ENCODE data around the gene ZFAND3. TPM values are rescaled to one million over a fixed set of nuclear protein-coding genes. Genes with fewer than 3 reads are reported as not detected.
"Not testable (repeated sequence)": the region's sequence is repeated elsewhere in the genome, so short reads cannot be mapped to it uniquely, and the experiment has no call there.

Gene ZFAND3
- total and polyA plus RNA-seq, 2 of the 4 experiments (the other 2 are of a cell fraction), result 10.9 to 26.7 TPM

DNA sequence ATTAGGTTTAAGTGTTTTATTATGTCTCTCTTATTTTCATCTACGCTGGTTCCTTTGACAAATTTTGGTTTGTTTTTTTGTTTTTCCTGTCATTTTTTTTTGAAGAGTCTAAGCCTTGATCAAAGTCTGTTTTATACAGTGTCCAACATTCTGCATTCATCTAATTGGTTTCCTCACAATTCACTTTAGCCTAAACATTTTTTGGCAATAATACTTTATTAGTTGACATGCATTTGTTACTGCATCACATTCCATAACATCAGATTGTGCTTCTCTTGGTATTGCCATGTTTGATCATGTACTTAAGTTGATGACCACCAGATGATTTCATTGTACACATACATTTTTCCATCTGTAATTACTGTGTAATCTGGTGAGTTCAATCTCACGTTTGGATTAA, 173.2 kb downstream of the ZFAND3 start:
- Histone ChIP-seq H2AK5ac (ENCODE audit: low read depth, low read length) (no peak overlapping the region), H3K4me1 (ENCODE audit: control insufficient read depth, insufficient read depth, low read length) (peaks cover 14% of the 10 kb centered on the region), H2BK15ac (ENCODE audit: low read depth, low read length) (no peak overlapping the region), H4K91ac (ENCODE audit: insufficient read depth, low read depth, low read length) (no peak overlapping the region), H3K56ac (ENCODE audit: extremely low read depth, insufficient read depth, low read length) (no peak overlapping the region), H3K9me1 (ENCODE audit: insufficient read depth, low read length) (peaks cover 8% of the 10 kb centered on the region), H3K18ac (ENCODE audit: low read depth, low read length) (no peak overlapping the region), H3K36me3 (ENCODE audit: control insufficient read depth, insufficient read depth, low read length) (no peaks in the 10 kb centered on the region), H3K4me3 (ENCODE audit: insufficient read depth, low read depth, low read length) (no peak overlapping the region), H3K27ac (ENCODE audit: insufficient read depth, low read length) (no peak overlapping the region), H2AK9ac (replicated peaks; ENCODE audit: low read depth, low read length, poor library complexity) (no peak overlapping the region), H2BK20ac (ENCODE audit: low read depth, low read length) (no peak overlapping the region), H3K14ac (replicated peaks; ENCODE audit: low read depth, low read length) (no peak overlapping the region), H3K23ac (ENCODE audit: low read depth, low read length) (no peak overlapping the region), H3K4ac (ENCODE audit: low read depth, low read length) (no peak overlapping the region), H3K9me3 (ENCODE audit: control insufficient read depth, insufficient read depth, low read length) (no peaks in the 10 kb centered on the region), H3K4me2 (ENCODE audit: low read depth, low read length) (no peak overlapping the region), H3K9ac (ENCODE audit: low read depth, low read length) (no peak overlapping the region), H4K5ac (ENCODE audit: low read depth, low read length) (no peak overlapping the region), H3K27me3 (ENCODE audit: control insufficient read depth, insufficient read depth, low read length) (no peaks in the 10 kb centered on the region), H2AFZ (replicated peaks; ENCODE audit: low read length, poor library complexity) (no peak overlapping the region), H4K8ac (ENCODE audit: low read depth in 2 of 2, low read length in 2 of 2) (no peak overlapping the region), H2BK120ac (ENCODE audit: low read depth, low read length) (no peak overlapping the region), H2BK5ac (ENCODE audit: low read depth, low read length, poor library complexity, severe bottlenecking) (no peak overlapping the region), H4K20me1 (ENCODE audit: insufficient read depth, low read length) (peaks cover 67% of the 10 kb centered on the region), H3K79me1 (ENCODE audit: low read depth in 1 of 2, low read length in 2 of 2) (peaks cover 36 to 66% of the 10 kb centered on the region in 2 experiments)
- no TSS peak for BruUV-seq (replicated peaks)
- TF ChIP-seq MAFK (IDR thresholded peaks at IDR 0.05; ENCODE audit: low read depth, low read length) (no peak), RFX5 (IDR thresholded peaks at IDR 0.05; ENCODE audit: low read depth, low read length) (no peak), NFE2L2 (IDR thresholded peaks at IDR 0.05; ENCODE audit: low read depth, low read length) (no peak), MAZ (IDR thresholded peaks at IDR 0.05; ENCODE audit: borderline replicate concordance, low read depth, low read length) (no peak)
- TF ChIP-seq, protein P1, sequence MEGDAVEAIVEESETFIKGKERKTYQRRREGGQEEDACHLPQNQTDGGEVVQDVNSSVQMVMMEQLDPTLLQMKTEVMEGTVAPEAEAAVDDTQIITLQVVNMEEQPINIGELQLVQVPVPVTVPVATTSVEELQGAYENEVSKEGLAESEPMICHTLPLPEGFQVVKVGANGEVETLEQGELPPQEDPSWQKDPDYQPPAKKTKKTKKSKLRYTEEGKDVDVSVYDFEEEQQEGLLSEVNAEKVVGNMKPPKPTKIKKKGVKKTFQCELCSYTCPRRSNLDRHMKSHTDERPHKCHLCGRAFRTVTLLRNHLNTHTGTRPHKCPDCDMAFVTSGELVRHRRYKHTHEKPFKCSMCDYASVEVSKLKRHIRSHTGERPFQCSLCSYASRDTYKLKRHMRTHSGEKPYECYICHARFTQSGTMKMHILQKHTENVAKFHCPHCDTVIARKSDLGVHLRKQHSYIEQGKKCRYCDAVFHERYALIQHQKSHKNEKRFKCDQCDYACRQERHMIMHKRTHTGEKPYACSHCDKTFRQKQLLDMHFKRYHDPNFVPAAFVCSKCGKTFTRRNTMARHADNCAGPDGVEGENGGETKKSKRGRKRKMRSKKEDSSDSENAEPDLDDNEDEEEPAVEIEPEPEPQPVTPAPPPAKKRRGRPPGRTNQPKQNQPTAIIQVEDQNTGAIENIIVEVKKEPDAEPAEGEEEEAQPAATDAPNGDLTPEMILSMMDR (conservative IDR thresholded peaks at IDR 0.05; ENCODE audit: low read depth, low read length), result no peak
- TF ChIP-seq, protein P2, sequence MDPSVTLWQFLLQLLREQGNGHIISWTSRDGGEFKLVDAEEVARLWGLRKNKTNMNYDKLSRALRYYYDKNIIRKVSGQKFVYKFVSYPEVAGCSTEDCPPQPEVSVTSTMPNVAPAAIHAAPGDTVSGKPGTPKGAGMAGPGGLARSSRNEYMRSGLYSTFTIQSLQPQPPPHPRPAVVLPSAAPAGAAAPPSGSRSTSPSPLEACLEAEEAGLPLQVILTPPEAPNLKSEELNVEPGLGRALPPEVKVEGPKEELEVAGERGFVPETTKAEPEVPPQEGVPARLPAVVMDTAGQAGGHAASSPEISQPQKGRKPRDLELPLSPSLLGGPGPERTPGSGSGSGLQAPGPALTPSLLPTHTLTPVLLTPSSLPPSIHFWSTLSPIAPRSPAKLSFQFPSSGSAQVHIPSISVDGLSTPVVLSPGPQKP (IDR thresholded peaks at IDR 0.05; ENCODE audit: borderline replicate concordance, low read depth, low read length), result no peak
- intact Hi-C loops (cut with micrococcal nuclease) (no loop called here), dilution Hi-C loops (cut with HindIII; ENCODE audit: low sequenced_read_pairs, unreplicated experiment) (no loop called here), in situ Hi-C loops (cut with MboI; ENCODE audit: low sequenced_read_pairs) (no loop called here)
- no peak for DNase-seq
- POLR2A ChIA-PET (ENCODE audit: unreplicated experiment), result no interaction called here
- ATAC-seq (ENCODE audit: low read depth), result no peak
- no CpG with 5 or more reads among the region's 2 CpGs for WGBS, 2 experiments (ENCODE audit: extremely low coverage in 2 of 2, insufficient read length in 1 of 2)
- CTCF ChIA-PET, result no interaction called here

DNA sequence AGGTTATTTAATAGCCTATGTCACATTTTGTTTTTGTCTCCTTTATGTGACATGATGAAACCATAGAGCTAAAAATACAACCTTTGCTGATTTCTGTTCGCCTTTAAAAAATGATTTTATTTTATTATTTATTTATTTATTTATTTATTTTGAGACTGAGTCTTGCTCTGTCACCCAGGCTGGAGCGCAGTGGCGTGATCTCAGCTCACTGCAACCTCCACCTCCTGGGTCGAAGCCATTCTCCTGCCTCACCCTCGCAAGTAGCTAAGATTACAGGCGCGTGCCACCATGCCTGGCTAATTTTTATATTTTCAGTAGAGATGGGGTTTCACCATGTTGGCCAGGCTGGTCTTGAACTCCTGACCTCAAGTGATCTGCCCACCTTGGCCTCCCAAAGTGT, 173.7 kb downstream of the ZFAND3 start:
- H3K4me2 ChIP-seq (ENCODE audit: low read depth, low read length); ATAC-seq (ENCODE audit: low read depth); H2AFZ ChIP-seq (replicated peaks; ENCODE audit: low read length, poor library complexity); H4K5ac ChIP-seq (ENCODE audit: low read depth, low read length); POLR2A ChIA-PET (ENCODE audit: unreplicated experiment); H3K23ac ChIP-seq (ENCODE audit: low read depth, low read length); H4K8ac ChIP-seq (ENCODE audit: low read depth in 2 of 2, low read length in 2 of 2); BruUV-seq (replicated peaks); CTCF ChIA-PET; in situ Hi-C loops (cut with MboI; ENCODE audit: low sequenced_read_pairs); H3K27ac ChIP-seq (ENCODE audit: insufficient read depth, low read length); dilution Hi-C loops (cut with HindIII; ENCODE audit: low sequenced_read_pairs, unreplicated experiment); DNase-seq; H3K9me3 ChIP-seq (ENCODE audit: control insufficient read depth, insufficient read depth, low read length); H3K56ac ChIP-seq (ENCODE audit: extremely low read depth, insufficient read depth, low read length); H3K4me3 ChIP-seq (ENCODE audit: insufficient read depth, low read depth, low read length); H2AK5ac ChIP-seq (ENCODE audit: low read depth, low read length); H2BK20ac ChIP-seq (ENCODE audit: low read depth, low read length); H2AK9ac ChIP-seq (replicated peaks; ENCODE audit: low read depth, low read length, poor library complexity); H3K9ac ChIP-seq (ENCODE audit: low read depth, low read length); H4K91ac ChIP-seq (ENCODE audit: insufficient read depth, low read depth, low read length); H3K36me3 ChIP-seq (ENCODE audit: control insufficient read depth, insufficient read depth, low read length); H3K27me3 ChIP-seq (ENCODE audit: control insufficient read depth, insufficient read depth, low read length); H2BK15ac ChIP-seq (ENCODE audit: low read depth, low read length); H3K4ac ChIP-seq (ENCODE audit: low read depth, low read length); intact Hi-C loops (cut with micrococcal nuclease); H2BK120ac ChIP-seq (ENCODE audit: low read depth, low read length); H3K14ac ChIP-seq (replicated peaks; ENCODE audit: low read depth, low read length); H3K9me1 ChIP-seq (ENCODE audit: insufficient read depth, low read length); H3K18ac ChIP-seq (ENCODE audit: low read depth, low read length); H2BK5ac ChIP-seq (ENCODE audit: low read depth, low read length, poor library complexity, severe bottlenecking): not testable (repeated sequence)
- H3K4me1 ChIP-seq (ENCODE audit: control insufficient read depth, insufficient read depth, low read length), result peaks cover 14% of the 10 kb centered on the region
- no CpG with 5 or more reads among the region's 7 CpGs for WGBS, 2 experiments (ENCODE audit: extremely low coverage in 2 of 2, insufficient read length in 1 of 2)
- peaks cover 38 to 68% of the 10 kb centered on the region in 2 experiments for H3K79me1 ChIP-seq (ENCODE audit: low read depth in 1 of 2, low read length in 2 of 2)
- H4K20me1 ChIP-seq (ENCODE audit: insufficient read depth, low read length), result peaks cover 67% of the 10 kb centered on the region

Measured in IMR-90 (cell line).